ENCODE measurements around the gene ISG20L2.

The ISG20L2 gene

DNA sequence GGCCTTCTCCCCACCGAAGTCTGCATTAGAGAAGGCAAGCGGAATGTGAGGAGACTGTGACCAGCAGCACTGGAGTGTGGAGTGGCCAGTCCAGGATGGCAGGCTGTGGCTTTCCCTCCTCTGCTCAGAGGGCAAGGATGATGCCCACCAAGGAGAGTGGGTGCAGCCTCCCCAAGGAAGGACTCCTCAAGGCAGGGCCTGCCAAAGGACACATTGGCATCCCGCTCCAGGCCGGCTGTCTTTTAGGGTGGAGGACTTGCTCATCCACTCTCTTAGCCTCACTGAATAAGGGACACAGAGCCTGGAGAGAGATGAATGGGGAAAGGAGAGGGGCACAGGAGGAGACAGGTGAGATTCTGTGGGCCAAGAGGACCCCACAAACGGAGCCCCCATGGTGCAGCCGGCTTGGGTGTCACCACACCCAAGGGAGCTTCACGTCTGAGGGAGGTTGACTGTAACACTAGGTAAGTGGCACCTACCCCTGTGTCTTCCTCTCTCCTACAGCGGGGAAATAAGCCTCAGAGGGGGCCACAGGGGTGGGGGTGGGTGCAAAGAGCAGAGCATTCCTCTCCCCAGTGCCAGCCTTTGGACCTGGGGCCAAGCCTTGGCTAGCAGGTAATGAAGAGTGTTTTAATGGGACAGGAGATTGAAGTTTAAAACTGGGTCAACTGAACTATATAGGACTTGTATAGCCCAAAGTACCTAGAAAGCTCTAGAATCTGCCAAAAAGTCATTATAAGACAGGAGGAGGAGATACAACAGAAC lies 47.2 kb downstream of the ISG20L2 start:
- DNase-seq: no peak
- intact Hi-C loops (cut with DNase I): no loop called here

DNA sequence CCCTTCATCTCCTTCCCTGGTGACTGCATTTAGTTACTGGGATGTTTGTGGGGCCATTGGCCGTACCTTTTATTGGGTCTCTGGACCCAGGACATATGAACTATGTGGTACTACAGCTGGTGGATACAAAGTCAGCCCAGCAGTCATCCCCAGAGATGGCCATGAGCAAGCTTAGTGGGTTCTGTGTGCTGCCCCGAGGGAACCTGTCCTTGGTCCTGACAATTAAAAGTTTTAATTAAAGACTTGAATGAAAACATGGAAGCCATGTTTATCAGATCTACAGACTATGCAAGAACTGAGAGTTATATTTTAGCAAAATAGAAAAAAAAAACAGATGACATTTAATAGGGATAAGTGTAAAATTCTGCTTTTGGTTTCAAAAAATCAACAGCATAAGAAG lies 48.5 kb downstream of the ISG20L2 start:
- intact Hi-C loops (cut with DNase I): no loop called here

DNA sequence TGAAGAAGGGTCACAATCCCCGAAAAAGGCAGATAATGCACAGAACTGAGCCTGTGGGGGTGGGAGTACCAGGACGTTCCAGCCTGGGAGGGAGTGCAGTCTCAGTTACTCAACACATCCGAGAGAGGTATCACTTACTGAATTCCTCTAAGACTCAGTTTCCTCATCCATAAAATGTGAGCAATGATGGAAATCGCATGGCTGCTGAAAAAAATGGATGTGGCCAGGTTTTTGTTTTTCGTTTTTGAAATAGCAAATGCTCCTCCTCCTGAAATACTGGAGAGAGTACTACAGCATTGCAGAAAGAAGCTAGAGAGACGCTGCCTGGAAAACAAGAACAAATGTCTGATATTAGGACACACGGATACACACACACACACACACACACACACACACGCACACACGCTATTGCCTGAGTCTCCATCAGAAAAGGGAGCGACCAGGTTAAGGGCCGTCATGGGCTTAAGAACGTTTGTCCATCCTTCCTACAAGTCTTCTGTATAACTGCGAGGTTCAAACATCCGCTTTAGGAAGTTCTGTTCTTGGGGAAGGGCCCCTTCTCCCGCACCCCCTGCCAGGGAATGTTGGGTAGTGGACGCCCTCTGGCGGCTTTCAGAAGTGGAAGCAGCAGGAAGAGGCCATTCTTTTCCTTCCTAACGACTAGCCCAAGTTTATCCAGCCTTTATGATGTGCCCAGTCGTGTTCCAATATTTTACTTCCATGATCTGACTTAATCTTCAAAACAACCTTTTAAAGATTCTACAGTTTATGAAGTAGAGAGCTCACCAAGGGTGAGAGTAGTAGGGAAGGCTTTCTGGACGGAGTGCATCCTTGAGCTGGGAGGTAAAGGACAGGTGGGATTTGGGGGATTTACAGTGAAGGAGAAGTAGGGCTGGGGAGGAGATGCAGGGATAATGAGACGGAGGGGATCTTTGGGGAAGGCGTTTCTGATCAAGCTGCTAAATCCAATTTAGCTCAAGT lies 50.7 kb downstream of the ISG20L2 start:
- intact Hi-C loops (cut with DNase I): loop anchor here (1.0 kb wide), 1 partner anchor 18 kb away; no protein-coding TSS in a partner anchor
- peak in 41 of 42 donors; percentile 58 to 92 (median 79) for DNase-seq

More for the DNA sequence above, 48.5 kb downstream of the ISG20L2 start:
- no peak for DNase-seq

DNA sequence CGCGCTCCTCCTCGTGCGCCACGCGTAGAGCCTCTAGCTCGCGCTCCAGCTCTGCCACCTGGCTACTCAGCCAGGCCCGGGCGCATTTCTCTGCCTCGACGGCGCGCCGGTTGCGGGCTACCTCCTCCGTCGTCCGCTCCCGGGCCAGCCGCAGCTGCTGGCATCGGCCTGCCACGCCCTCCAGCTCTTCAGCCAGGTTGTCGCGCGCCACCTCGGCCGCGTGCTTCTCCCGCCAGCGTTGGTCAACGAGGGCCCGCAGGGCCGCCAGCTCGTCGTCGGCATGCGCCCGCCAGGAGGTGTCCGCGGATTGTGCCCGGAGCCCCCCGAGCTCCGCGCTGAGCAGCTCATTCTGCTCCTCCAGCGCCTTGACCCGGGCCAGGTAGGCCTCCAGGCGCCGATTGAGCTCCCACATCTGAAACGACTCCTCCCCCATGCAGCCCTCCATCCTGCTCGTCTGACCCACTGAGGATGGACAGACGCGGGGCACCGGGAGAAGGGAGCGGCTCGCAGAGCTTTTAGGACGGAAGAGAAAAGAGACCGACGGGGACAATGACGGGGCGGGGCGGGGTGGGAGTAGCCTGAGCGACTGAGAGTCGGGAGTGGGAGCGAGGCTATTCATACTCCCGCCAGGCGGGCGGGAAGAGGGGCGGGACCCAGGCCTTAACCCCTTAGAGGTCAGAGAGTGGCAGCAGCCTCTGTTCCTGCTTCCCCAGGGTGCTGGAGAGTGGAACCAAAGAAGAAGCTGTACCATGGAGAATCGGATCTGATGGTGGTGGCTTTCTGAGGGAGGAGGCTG lies 51.5 kb downstream of the ISG20L2 start, which contains the start of gene NES:
Gene NES, minus strand, starts transcription at position 588 of the 796 bp plus-strand sequence. Its CDS starts 143 bp downstream, at position 445.
- peak in 40 of 42 donors; percentile 45 to 90 (median 67) for DNase-seq
- intact Hi-C loops (cut with DNase I): no loop called here

DNA sequence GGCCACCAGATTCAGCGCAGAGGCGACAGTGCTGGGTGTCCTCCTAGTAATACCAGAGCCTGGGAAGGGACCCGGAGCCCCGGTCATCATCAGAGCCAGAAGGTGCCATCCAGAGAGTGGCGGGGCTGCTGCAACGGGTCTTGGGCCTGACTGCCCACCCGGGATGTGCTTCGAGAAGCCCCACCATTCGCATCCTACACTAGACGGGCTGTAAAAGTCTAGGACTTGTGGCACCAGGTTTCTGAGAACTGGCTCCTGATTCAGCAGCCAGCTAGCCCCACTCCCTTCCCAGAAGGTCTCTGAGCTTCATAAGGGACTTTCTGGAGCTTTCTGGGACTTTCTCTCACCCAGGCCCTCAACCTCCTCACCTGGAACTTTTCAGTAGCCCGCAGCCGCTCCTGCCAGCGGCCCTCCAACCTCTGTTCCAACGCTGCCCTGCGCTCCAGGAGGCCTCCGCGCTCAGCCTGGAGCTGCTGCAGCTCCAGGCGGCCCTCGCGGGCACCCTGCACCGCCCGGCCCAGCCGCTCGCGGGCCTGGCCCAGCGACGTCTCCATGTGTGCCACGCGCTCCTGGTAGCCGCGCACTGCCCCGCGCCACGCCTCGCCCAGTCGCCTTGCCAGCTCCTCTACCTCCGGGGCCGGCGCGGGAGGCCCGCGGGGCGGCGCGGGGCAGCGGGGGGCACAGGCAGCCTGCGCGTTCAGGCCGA lies 52.3 kb downstream of the ISG20L2 start:
- DNase-seq: no peak
- intact Hi-C loops (cut with DNase I): no loop called here

DNA sequence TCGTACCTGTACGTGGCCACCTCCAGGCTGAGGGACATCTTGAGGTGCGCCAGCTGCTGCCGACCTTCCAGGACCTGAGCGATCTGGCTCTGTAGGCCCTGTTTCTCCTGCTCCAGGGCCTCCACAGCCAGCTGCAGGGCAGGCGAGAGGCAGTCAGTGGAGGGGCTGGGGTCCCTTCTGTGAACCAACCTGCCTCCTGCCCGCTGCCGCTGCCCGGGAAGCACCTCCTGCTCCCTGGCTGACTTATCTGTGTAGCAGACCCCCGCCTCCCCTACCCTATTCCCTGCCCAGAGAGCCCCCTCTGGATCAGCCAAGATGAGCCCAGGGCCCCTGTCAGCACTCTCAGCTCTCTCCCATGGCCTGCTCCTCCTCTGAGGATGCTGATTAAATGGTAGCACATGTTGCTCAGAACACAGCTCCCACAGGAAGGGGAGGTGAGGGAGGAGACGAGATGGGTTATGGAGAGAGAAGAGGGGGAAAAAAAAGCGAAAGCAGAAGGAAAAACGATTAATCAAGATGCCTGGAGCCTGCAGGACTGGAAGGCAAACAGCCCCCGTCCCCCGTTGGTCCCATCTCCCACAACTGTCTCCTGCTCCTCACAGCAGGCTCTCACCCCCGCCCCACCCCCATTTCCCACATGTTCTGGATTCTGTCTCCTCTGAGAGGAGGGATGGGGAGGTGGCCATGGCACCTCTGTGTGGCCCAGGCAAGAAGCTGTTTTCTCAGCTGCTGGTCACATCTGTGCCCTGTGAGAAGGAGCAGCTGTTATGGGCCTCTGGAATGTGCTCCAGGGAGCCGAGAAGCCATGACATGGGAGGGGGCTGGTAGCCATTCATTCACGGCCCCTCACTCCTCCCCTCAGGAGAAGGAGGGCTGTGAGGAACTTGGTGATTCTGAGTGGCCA lies 53.1 kb downstream of the ISG20L2 start:
- intact Hi-C loops (cut with DNase I): no loop called here
- DNase-seq: peak in 1 of 42 donors; percentile 63

DNA sequence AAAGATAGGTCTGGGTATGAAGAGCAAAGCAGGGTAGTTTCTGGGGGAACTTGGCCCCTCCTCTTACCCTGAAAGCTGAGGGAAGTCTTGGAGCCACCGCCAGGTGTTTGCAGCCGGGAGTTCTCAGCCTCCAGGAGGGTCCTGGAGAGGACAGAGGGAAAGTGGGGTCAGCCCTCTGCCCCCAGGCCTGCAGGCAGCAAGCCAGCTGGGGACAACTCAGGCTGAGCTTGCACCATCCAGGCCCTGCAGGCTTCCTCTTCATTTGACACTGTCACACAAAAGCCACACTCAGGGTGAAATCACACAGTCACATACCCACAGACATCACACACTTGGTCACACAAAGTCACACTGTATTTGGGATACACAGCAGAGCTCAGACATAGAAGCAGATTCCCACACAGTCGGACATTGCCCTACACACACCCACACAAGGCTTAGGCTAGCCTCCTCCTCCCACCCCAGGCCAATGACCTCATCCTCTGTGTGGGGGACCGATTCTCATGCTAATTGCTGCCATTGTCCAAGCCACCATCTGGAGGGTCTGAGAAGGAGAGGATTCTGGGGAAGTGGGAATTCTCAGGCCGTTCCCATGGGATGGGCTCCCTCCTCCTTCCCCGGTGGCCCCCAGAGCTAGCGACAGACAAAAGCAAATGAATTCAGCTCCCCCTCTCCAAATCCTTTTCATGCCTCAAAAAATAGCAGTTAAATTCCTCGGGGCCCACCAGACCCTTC lies 55.0 kb downstream of the ISG20L2 start:
- DNase-seq: peak in 35 of 42 donors; percentile 28 to 86 (median 64)
- intact Hi-C loops (cut with DNase I): no loop called here

All from head of caudate nucleus (tissue), 42 donors.